Cardiac muscle cell (in vitro differentiated cells and primary cell): ENCODE data around the gene MACROD2. TPM values are rescaled to one million over a fixed set of nuclear protein-coding genes. Genes with fewer than 3 reads are reported as not detected.

Source experiments
- DNase-seq, 2 donors: peaks; one replicate each; pipeline versions ENCODE4 v3.0.0 to v3.0.0-alpha.2; 2010 to 2017; ENCODE audit warnings: low read depth in 1 of 2, low spot score in 1 of 2
- H3K27ac ChIP-seq: fragments of 200-600 bp; sonication (generic); 2 replicates; pipeline ENCODE4 v1.5.1; 2016
- H3K27me3 ChIP-seq: fragments of 200-600 bp; sonication (generic); 2 replicates; pipeline ENCODE4 v1.6.0; 2016; ENCODE audit warnings: control low read depth
- H3K36me3 ChIP-seq: fragments of 200-600 bp; sonication (generic); 2 replicates; pipeline ENCODE4 v1.5.1; 2016; ENCODE audit warnings: control low read depth
- H3K4me1 ChIP-seq: fragments of 200-600 bp; sonication (generic); 2 replicates; pipeline ENCODE4 v1.8.1; 2017; ENCODE audit warnings: low read depth, mild to moderate bottlenecking, mixed run types
- H3K4me3 ChIP-seq: fragments of 200-600 bp; sonication (generic); 2 replicates; pipeline ENCODE4 v1.5.1; 2016; ENCODE audit warnings: mild to moderate bottlenecking
- H3K9me3 ChIP-seq: fragments of 200-600 bp; sonication (generic); 2 replicates; pipeline ENCODE4 v1.5.1; 2017; ENCODE audit warnings: low read depth, mild to moderate bottlenecking, control low read depth
- CTCF ChIP-seq: IDR thresholded peaks from 2 replicates; pipeline ENCODE4 v1.5.1; 2012; ENCODE audit warnings: low read depth, mild to moderate bottlenecking, low read length
- polyA plus RNA-seq: library from polyadenylated mRNA; unstranded; fragments of >200 nt; fragmentation: Nextera tagmentation; extraction: Ambion mirVana; gene quantifications from 2 replicates; pipeline ENCODE4 v1.2.1, GENCODE V29; 2016
- total RNA-seq: library from RNA; depleted of rRNA; stranded (reverse); fragments of >200 nt; gene quantifications from 2 replicates; pipeline ENCODE4 v1.2.3, GENCODE V29; 2016

MACROD2 gene
- total and polyA plus RNA-seq, 2 experiments from 2014 or later, result 9.3 to 14.4 TPM

- no peak for TF ChIP-seq CTCF
- DNase-seq, result no peak
- no peaks in the 10 kb centered on the region for H3K36me3 ChIP-seq
- no peaks in the 10 kb centered on the region for H3K4me1 ChIP-seq
- no peak overlapping the region for H3K4me3 ChIP-seq
- no peaks in the 10 kb centered on the region for H3K27me3 ChIP-seq
- H3K9me3 ChIP-seq, result no peaks in the 10 kb centered on the region
- no peak overlapping the region for H3K27ac ChIP-seq
Observed at GRCh38 chr20:15252304-15252703, 1257.0 kb downstream of the MACROD2 start.

- TF ChIP-seq CTCF, result no peak
Observed at GRCh38 chr20:15253431-15253830, 1258.1 kb downstream of the MACROD2 start.

GRCh38 chr20:15256676-15257568, 1261.6 kb downstream of the MACROD2 start:
- Histone ChIP-seq H3K27ac (no peak overlapping the region), H3K4me3 (no peak overlapping the region), H3K4me1 (no peaks in the 10 kb centered on the region), H3K9me3 (no peaks in the 10 kb centered on the region), H3K36me3 (no peaks in the 10 kb centered on the region), H3K27me3 (no peaks in the 10 kb centered on the region)
- no peak for TF ChIP-seq CTCF
- no peak for DNase-seq

More at GRCh38 chr20:15253431-15253830, 1258.1 kb downstream of the MACROD2 start:
- Histone ChIP-seq H3K9me3 (no peaks in the 10 kb centered on the region), H3K27ac (no peak overlapping the region), H3K36me3 (no peaks in the 10 kb centered on the region), H3K27me3 (no peaks in the 10 kb centered on the region), H3K4me3 (no peak overlapping the region), H3K4me1 (no peaks in the 10 kb centered on the region)
- no peak for DNase-seq

DNA sequence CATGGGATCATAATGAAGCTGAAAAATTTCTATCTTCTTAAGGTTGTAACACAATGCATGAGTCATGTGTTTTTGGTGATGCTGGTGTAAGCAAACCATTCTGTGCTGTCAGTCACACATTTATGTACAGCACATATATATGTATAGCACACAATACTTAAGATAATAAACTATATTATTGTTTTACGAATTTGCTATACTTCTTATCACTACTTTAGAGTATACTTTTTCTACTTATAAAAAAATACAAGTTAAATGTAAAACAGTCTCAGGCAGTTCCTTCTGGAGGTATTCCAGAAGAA, 1262.2 kb downstream of the MACROD2 start:
- H3K27me3 ChIP-seq, result no peaks in the 10 kb centered on the region
- H3K4me3 ChIP-seq, result no peak overlapping the region
- TF ChIP-seq CTCF, result no peak
- H3K36me3 ChIP-seq, result no peaks in the 10 kb centered on the region
- H3K27ac ChIP-seq, result no peak overlapping the region
- H3K4me1 ChIP-seq, result no peaks in the 10 kb centered on the region
- H3K9me3 ChIP-seq, result no peaks in the 10 kb centered on the region
- DNase-seq, result no peak

- H3K9me3 ChIP-seq, result no peaks in the 10 kb centered on the region
- DNase-seq, result no peak
- no peak for TF ChIP-seq CTCF
- H3K36me3 ChIP-seq, result no peaks in the 10 kb centered on the region
- no peaks in the 10 kb centered on the region for H3K4me1 ChIP-seq
- no peak overlapping the region for H3K27ac ChIP-seq
- no peak overlapping the region for H3K4me3 ChIP-seq
- H3K27me3 ChIP-seq, result no peaks in the 10 kb centered on the region
Observed at GRCh38 chr20:15265581-15266309, 1270.4 kb downstream of the MACROD2 start.
